AG08395 (cell line): ENCODE measurements around the gene ARHGAP42.

Source experiments
- DNase-seq: peaks from one replicate; pipeline ENCODE4 v3.0.0; 2012; ENCODE audit warnings: mixed read lengths, low spot score

The ARHGAP42 gene

DNA sequence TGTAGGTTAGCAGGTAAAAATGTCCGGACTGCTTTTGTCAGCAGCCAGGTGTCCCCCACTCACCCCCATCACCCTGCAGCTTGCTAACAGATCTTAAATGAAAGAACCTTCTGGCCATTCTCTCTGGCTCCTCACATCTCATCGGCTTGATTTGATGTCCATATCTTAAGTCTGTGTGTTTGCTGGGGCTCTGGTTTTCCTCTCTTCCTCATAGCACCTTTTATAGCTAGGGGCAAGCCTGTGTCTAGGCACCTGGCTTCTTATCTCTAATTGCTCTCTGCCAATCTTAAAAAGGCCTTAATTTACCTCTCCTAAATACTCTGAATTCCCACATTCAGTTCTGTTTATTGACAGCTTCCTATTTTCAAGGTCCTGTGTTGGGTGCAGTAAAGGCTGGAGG is 72.0 kb downstream of the ARHGAP42 start:
- no peak for DNase-seq

DNA sequence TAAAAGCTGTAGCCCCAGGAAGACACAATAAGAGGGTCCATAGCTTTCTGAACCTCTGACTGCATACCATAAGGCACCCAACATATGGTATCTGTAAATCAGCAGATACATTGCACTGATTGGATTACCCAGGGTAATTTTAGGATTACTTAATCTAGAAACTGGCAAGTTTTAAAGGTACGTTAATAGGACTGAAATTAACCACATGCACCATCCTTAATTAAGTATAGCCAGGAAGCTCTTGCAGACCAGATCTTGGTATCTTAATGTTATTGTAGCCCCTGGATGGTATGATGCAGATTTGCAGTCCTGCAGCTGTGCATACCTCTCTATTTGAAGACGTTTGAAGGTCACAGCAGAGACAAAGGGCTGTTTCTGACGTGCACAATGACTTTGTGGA is 72.8 kb downstream of the ARHGAP42 start:
- DNase-seq = no peak

DNA sequence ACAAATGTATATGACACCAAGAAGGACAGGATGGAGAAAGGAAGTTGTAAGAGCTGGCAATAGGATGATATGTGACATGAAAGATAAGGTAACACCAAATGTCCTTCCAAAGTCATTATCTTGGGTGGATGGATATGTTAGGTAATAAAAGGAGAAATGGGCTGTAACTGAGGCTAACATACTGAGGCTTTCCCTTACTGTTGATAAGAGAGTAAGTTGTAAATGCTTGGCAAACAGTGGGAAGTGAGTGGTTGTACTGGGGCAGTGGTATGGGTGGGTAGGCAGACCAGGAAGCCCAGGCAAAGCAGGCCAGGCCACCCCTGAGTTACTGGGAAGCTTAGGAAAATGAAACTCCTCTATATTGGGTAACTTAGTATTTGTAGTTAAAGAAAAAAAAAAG is 73.7 kb downstream of the ARHGAP42 start:
- no peak for DNase-seq

DNA sequence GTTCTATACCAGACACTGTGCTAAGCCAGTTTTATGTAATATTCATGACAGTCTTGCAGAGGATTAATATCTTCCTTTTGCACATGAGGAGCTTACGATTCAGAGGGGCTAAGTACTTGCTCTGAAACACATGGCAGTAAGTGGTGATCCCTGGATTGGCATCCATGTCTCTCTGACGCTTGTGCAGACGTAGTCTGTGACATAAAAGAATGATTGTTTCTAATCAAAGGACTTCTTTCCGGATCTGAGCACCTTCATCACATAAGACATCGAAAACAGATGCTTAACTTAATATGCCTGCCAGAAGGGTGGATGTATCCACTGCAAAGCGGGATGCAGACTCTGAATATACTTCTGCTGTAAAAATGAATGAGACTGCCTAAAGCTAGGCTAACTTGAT is 74.8 kb downstream of the ARHGAP42 start:
- DNase-seq = no peak

DNA sequence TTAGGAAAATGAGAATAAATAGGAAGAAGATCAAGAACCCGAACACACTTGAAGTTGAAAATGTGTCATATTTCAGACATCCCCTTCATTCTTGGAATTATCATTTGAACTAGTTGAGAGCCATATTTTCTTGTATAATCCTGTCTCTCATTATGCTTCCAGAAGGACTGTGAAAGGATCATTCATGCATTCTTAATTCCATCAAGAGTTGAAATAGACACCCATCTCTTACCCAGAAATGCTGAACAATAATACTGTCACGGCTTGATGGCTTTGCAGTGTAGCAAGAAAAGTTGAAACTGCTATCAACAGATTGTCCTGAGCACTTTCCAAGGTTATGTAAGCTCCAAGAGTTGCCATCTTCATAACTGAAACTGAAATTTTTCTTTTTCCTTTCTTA is 79.7 kb downstream of the ARHGAP42 start:
- DNase-seq = no peak

DNA sequence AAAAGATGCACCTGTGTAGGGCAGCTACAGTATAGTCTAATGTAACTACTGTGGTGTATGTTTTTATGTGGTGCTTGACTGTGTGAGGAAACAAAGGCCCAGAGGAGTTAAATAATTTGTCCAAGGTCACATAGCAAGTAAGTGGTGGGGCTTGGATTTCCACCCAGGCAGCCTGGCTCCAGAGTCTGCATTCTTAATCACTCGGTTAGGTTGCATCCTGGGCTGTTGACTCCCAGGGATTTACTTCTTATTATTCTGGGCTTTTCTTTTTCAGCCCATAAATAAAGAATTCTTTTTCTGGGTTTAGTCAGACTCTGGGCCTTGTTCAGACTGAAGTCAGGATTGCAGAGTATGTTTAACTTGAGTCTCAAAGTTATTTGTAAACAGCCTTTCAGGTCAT is 82.1 kb downstream of the ARHGAP42 start:
- peak; percentile 2 for DNase-seq

DNA sequence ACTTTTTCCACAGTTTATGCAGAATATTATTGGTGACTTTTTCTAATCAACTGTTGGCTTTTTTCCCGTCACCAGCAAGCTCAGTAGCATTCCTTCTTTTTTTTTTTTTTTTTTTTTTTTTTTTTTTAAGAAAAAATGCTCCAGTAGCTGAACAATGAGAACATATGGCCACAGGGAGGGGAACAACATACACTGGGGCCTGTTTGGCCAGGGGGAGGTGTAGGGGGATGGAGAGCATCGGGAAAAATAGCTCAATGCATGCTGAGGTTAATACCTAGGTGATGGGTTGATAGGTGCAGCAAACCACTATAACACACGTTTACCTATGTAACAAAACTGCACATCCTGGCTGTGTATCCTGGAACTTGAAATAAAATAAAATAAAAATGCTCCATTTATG is 82.5 kb downstream of the ARHGAP42 start:
- no peak for DNase-seq

DNA sequence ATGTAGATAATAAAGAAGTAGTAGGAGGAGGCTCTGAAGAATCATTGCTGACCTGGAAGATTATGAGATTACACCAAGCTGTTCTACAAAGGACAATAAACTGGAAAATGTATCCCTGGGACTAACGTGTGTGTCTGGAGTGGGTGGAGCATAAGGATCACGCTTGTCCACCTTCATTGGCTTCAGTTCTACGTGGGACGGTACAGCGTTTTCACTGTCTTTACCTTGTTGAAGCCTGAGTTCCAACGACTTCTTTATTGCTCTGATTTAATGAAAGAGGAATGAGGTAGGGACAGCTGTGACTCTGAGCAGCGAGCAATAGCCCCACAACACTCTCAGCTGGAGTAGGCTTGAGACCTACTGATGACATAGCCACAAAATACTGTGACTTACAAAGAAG is 87.0 kb downstream of the ARHGAP42 start:
- DNase-seq = no peak

DNA sequence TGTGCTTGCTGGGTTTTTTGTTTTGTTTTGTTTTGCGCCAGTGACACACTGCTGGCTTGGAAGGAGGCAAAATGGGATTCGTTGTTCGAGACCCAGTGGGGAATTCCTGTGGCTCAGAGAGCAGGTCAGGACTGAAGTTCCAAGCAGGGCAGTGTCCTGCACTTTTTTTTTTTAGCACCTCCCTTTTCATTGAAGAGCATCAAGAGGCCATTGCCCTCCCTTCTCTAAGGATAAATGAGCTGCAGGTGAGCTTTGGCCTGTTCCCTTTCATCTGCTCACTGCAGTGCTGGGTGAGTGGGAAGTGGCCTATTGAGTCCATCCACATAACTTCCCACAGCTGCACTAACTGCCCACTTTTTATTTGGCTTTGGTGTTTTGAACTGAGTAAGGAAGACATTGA is 87.8 kb downstream of the ARHGAP42 start:
- no peak for DNase-seq

DNA sequence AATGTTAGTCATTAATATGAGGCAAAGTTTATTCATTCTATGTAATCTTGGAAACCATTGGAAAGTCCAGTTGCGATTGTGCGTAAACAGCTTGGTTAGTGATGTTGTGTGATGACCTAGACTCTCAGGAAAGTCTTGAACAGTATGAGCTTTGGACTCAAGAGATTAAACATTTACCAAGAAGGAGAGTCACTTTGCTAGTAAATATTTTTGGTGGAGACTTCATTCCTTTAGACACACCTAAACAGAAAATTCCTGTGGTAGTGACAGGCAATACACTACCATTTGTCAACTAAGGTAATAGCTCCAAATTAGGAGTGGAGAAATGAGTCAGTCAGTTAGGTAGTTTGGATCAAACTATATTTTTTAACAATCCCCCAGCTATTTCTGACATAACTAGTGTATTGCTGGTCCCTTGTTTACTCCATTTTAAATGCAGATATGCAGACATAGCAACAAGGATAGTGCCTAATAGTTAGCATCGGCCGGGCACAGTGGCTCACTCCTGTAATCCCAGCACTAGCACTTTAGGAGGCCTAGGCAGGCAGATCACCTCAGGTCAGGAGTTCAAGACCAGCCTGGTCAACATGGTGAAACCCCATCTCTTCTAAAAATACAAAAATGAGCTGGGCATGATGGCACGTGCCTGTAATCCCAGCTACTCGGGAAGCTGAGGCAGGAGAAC is 89.3 kb downstream of the ARHGAP42 start:
- DNase-seq = peak; percentile 6

DNA sequence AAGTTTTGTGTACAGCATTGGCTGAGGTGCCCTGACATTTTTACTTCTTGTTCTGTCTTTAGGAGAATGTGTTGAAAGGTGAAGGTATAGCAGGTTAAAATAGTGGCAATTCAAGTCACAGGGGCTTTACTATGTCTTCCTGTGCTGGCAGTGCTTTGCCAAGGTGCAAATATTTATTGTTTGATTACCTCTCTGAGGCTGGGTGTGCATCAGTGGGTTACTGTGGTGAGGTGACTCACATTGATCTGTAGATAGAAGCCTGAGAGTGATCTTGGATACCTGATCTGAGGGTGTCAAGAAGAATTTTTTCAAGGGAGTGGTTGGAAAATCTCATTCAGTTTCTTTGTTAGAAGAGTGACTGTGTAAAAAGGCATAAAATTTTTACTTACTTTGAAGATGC is 90.0 kb downstream of the ARHGAP42 start:
- no peak for DNase-seq

DNA sequence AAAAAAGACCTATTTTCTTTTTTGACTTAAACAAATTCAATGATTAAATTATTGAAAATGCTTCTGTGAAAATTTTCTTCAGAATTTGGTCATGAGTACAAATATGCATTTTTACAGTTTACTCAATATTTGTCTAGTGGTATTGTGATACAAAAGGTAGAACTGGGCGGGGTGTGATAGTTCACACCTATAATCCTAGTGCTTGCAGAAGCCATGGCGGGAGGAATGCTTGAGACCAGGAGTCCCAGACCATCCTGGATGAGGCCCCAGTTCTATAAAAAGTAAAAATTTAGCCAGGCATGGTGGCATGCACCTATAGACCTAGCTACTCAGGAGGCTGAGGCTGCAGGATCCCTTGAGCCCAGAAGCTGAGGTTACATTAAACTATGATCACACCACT is 90.6 kb downstream of the ARHGAP42 start:
- DNase-seq = no peak

DNA sequence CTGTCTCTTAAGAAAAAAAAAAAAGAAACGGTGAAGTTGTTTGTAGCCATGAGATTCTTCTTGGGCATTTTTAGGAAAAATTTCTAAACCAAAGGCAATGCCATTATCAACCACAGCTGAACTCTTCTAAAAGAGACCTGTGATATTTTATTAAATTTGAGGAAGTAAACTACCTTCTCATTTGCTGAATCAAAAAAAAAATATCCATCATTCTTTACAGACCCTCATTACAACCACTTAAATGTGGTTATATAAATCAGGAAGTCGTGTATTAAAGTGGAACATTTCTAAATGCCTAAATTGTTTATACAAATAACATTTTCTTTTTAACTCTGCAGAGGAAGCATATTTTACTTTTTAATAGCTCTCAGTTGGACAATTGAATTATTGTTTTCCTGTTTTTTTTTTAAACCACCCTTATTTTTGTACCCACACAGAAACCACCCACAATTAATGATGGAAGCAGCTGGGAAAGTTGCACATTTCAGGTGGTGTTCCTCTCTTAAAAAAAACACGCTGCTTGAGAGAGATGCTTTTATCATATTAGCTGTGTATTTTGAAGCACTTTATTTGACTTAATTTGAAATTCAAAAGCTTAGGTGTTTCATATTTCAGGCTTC is 91.2 kb downstream of the ARHGAP42 start:
- no peak for DNase-seq

DNA sequence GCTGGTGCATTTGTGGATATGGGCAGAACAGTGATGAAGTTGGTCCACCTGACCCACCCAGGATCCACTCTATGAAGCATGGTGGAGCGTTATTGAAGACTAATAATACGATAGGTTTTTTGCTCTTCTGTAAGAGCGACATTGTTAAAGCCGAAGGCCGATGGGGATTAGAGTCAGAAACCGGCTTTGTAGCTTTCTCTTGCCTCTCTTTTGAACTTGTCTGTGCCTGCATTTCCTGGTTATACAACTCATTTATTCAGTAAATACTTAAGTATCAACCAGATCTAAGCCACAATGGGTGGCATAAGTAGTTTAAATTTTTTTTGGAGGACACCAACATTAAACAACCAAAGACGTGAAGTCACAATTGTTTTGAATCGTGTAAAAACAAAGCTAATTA is 93.4 kb downstream of the ARHGAP42 start:
- no peak for DNase-seq

DNA sequence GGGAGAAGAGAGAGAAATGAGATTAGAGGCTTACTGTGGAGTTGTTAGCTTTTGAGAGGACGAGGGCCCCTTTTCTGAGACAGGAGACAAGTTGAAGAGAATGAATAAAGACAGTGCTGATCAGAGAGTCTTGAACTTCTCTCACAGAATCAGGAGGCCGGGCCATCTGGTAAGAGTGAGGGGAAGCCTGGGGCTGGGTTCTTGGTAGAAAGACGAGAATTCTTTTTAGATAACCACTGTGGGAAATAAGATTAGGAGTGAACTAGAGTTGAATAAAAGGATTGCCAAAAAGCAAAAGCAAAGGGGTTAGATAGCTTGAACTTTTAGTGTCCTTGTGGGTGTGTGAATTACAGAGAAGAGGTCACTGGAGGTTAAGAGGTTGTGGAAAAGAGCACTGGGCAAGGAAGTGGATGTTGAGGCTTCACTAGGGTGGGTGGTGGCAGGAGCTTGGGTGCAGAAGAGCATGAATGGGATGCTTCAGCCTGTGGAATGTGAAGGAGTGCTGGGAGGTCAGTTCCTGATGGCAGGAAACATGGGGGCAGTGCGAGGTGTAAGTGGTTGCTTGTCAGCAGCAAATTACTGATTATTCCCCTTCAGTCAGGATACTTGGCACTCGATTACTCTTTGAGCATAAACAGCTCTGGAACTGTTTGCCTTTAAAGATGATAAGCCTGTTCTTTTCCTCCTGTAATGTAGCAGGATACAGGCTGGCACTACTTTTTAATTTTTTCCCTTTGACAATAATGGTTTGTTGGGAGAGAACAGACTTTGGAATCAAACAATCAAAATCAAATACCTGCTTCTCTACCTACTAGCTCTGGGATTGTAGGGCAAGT is 98.3 kb downstream of the ARHGAP42 start:
- DNase-seq = no peak

DNA sequence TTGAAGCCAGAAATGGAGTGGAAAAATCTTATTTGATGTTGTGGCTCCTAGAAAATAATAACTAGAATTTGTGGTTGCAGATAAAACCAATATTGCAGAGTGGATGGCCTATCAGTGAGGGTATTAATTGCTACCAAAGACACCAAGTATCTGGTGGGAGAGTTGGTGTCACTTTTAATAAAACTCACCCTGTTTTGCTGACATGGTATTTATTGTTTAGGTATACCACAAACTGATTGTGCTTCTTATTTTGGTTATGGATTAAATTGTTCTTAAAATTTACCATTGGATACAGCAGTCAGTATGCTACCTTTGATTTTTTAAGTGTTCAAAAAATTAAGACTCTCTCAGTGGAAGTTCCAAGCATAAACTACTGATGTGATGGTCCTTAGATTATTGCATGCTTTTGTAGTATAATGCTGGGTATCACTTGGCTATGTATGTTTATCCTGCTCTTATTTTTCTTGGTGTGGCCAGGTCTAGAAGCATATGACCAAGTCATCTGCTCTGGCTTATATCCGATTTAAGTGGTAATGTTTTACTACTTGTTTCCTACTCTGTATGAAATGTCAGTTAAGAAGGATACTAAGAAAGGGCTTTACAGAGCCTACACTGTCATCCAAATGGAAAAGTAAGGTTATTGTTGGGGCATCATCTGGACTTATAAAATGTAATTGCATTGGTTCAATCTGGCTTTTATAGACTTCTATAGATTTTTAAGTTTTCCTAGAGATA is 101.6 kb downstream of the ARHGAP42 start:
- DNase-seq = no peak

DNA sequence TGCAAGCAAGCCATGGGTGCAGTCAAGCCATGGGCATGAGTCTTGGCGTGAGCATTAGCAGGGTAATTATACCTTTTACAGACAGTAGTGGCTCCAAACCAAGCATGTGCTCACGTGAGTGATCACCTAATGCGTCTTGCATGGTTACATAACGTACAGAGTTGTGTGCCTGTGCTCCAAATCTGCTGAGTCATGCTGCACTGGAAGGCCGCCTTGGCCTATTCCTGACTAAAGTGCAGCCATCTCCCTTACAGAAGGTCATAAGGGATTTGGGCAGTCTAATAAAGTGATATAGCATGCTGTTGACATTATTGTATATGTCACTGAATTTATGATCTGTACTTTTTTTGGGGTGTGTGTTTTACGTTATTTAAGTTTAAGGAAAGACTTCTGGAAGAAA is 102.4 kb downstream of the ARHGAP42 start:
- DNase-seq = no peak

DNA sequence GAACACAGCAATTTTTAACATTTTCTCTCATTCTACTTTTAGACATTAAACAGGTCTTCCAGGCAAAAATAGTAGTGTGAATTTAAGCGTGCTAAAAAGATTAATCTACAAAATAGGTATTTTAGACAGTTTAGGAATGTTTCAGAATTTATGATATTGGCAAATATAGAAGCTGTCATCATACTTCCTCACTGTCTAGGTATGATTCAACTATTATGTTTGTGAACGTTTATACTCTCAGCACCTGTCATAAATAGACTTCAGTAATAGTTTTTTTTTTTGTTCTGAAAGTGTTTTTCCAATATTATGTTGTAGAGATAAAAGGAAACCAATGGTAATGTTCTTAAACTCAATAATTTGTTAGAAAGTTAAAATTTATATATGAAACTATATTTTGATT is 103.0 kb downstream of the ARHGAP42 start:
- no peak for DNase-seq

DNA sequence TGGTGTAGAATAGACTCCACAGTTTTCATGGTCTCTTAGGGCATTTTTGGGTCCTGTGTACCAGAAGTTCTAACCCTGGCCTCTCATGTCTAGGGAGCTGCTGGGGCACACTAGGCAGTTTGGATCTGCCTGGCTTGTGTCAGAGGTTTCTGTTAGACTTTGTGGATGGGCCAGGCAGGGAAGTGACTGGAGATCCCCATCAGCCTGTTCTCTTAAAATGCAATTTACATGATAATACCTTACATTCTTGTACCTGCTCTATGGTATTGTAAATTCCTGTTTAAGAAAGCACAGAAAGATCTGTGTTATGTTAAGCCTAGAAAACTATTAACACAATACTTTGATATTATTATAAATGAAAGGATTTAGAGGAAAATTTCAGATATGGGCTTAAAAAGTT is 104.0 kb downstream of the ARHGAP42 start:
- no peak for DNase-seq

DNA sequence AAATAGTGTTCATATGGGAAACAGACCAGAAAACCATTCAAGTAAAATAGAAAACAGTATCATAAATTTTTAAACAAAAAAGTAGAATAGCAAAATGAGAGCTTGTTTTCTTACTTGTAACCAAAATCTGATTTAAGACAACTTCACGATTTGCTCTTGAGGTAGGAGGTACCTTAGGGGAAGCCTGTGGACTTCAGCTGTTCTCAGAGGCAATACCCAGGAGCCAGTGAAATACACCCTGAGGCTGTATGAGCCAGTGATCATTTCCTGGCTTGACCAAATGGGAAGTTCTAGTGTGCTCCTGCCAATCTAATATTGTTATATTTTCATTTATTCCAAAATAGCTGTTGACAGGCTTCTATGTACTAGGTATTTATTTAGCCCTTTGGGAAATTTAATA is 104.8 kb downstream of the ARHGAP42 start:
- no peak for DNase-seq

DNA sequence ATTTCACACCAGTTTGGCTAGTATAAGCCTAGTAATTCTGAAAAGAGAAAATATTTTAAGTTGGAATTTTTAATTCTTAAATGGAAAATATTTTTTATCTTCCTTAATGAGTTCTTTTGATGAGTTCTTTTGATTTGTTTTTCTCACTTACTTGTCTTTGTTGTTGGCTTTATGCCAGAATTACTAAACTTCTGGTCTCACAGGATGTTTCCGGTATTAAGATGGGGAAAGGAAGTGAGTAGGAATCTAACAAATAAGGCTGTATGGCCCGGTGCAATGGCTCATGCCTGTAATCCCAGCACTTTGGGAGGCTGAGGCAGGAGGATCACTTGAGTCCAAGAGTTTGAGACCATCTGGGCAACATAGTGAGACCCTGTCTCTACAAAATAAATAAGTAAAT is 106.4 kb downstream of the ARHGAP42 start:
- DNase-seq = no peak

DNA sequence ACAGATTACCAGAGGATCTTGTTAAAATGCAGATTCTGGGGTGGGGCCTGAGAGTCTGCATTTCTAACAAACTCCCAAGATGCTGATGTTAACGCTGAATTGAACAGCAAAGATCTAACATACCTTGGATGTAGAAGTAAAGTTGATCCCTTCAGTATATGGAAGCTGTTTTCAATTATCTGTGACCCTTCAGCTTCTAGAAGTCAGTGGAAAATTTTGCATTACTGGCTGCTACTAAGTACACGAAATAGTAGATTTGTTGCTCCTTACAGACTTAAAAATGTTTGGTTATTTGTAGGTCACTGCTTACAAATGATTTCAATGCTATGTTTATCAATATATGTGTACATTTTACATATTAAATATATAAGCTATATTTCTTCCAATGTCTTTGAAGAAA is 107.4 kb downstream of the ARHGAP42 start:
- no peak for DNase-seq

DNA sequence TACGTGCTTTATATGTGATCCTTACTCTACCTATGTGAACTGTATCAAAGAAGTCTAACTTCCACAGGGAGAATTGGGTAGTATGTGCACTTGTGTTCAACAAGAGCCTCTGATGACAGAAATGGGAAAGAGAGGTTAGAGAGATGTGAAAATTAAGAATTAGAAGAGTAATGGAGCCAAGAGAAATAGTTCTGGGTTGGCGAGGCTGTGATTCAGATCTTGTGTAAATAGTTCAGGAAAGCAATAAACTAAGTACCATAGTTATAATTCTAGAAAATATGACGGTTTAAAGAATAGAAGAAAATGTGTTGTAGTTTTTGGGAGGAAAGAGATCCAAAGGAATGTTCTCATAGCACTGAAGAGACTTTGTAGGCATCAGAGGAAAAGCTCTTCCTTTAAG is 112.4 kb downstream of the ARHGAP42 start:
- DNase-seq = no peak
